HAP-1 (cell line): ENCODE data around the gene ADAD2.
A peak's percentile ranks its signal among the peaks of the same experiment; 100 is the strongest.

ENCODE experiments used
- DNase-seq, 2 experiments: peaks; one replicate each; pipeline ENCODE4 v3.0.0-alpha.2; 2016 to 2020; ENCODE audit warnings: low spot score in 2 of 2
- H3K27me3 ChIP-seq: fragments of 250-450 bp; sonication (Bioruptor Pico); 2 replicates; pipeline ENCODE4 v1.5.1; 2020; ENCODE audit warnings: low read depth, mild to moderate bottlenecking, moderate library complexity
- H3K36me3 ChIP-seq: fragments of 250-450 bp; sonication (Bioruptor Pico); replicated peaks from 2 replicates; pipeline ENCODE4 v1.5.1; 2020; ENCODE audit warnings: mild to moderate bottlenecking
- H3K4me1 ChIP-seq: fragments of 250-450 bp; sonication (Bioruptor Pico); 2 replicates; pipeline ENCODE4 v1.5.1; 2020; ENCODE audit warnings: mild to moderate bottlenecking
- H3K4me3 ChIP-seq: fragments of 250-450 bp; sonication (Bioruptor Pico); 2 replicates; pipeline ENCODE4 v1.5.1; 2020; ENCODE audit warnings: mild to moderate bottlenecking, moderate library complexity
- H3K9me3 ChIP-seq: fragments of 250-450 bp; sonication (Bioruptor Pico); 2 replicates; pipeline ENCODE4 v1.5.1; 2020; ENCODE audit warnings: mild to moderate bottlenecking, moderate library complexity
- in situ Hi-C: fragments of 300-500 bp; cut with MboI; formaldehyde crosslinking; loops from 3 replicates; pipeline ENCODE4 v1.14.3; 2020; ENCODE audit warnings: low sequenced_read_pairs, inconsistent platforms, mixed read lengths

The ADAD2 gene

DNA sequence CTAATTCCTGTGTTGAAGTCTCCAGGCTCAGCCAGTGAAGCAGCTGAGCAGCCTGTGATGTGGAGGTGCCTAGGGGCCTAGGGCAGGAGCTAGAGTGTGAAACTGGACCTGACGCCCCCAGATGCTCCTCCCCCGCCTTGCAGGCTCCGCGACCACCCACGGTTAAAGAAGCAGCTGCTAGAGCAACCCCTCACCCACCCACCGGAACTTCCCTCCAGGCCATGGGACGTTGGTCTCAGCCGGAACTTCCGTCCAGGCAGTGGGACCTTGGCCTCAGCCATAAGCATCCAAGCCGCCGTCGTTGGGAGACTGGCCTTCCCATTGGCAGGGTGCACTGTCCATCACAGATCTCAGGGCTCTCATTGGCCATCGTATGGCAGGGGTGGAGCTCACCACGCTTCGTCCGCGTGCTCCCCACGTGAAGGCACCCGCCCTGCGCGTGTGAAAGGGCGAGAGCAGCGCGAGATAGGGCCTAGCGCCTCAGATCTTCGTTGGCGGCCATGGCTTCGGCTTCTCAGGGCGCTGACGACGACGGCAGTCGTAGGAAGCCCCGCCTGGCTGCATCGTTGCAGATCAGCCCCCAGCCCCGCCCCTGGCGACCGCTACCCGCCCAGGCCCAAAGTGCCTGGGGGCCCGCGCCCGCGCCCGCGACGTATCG lies at the start of gene ADAD2:
Gene ADAD2, plus strand, starts transcription at position 427 of the 658 bp plus-strand sequence. Its CDS starts 74 bp downstream, at position 501.
- Histone ChIP-seq H3K4me3 (no peak within 1 kb of the TSS), H3K9me3 (no peaks in the 10 kb centered on the region), H3K4me1 (no peaks in the 10 kb centered on the region; the same call in 1 of the 2 replicates), H3K27me3 (no peaks in the 10 kb centered on the region), H3K36me3 (no peaks in the 10 kb centered on the region)
- peak in 1 of 2 experiments; percentile 36 for DNase-seq
- in situ Hi-C loops = no loop called here

DNA sequence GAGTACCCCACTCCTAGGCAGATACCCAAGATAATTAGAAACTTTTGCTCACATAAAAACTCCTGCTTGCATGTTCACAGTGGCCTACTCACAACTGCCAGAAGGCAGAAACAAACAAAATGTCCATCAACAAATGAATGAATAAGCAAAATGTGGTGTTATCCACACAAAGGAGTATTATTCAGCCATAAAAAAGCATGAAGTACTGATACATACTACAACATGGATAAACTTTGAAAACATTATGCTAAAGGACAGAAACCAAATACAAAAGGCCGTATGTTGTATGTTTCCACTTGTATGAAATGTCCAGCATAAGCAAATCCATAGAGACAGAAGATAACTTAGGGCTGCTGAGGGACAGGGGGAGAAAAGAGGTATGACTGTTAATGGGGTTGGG lies 47.9 kb upstream of the ADAD2 start:
- H3K9me3 ChIP-seq = no peaks in the 10 kb centered on the region
- no peak for DNase-seq
- no peaks in the 10 kb centered on the region; the same call in 1 of the 2 replicates for H3K36me3 ChIP-seq
- no peak overlapping the region for H3K4me3 ChIP-seq
- peaks cover 19% of the 10 kb centered on the region for H3K4me1 ChIP-seq
- in situ Hi-C loops = no loop called here
- H3K27me3 ChIP-seq = 0 out of 2 replicates have a peak, but pooled peaks cover 2% of the 10 kb centered on the region

DNA sequence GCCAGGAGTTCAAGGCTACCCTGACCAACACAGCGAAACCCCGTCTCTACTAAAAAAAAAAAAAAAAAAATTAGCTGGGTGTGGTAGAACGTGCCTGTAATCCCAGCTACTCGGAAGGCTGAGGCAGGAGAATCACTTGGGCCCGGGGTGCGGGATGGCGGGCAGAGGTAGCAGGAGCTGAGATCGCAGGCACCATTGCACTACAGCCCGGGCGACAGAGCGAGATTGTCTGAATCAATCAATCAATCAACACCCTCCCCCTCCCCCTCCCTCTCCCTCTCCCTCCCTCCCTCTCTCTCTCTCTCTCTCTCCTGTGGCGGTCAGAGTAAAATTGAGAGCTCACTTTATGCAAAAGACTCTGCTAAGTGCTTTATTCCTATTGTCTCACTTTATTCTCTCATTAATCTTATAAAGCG lies 47.2 kb upstream of the ADAD2 start:
- in situ Hi-C loops = no loop called here
- Histone ChIP-seq H3K36me3 (no peaks in the 10 kb centered on the region; the same call in 1 of the 2 replicates), H3K4me1 (peaks cover 13% of the 10 kb centered on the region), H3K27me3 (0 out of 2 replicates have a peak, but pooled peaks cover 2% of the 10 kb centered on the region), H3K4me3 (peak overlapping the region; percentile 63), H3K9me3 (no peaks in the 10 kb centered on the region)
- DNase-seq = peak; percentile 37 to 74

DNA sequence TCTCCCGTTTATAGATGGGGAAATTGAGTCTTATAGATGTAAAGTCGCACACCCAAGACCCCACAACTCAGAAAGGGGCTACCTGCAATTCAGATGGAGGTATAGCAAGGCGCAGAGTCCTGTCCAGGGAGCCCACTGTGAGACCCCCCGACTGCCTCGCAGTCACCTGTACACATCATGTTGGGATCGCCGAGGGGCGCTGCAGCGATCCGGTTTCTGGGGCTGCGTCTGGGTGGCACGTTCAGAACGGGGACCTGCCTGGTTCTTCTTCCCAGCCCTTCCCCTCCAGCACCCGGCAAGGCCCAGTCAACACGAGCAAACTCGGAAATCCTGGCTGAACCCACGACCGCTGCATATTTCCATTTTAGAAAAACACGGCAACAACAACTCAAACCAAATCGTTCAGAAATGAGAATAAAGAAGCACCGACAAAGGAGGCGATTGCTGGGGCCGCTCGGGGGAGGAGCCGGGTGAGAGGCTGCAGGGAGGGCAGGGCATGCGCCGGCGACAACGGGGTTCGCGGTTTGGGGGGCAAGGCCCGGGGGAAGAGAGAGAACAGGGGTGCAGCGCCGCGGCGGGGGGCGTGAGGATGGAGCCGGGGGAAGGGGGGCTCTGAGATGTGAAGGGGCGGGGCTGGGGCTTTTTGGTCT lies 46.6 kb upstream of the ADAD2 start:
- in situ Hi-C loops = no loop called here
- Histone ChIP-seq H3K4me3 (peak overlapping the region; percentile 63), H3K27me3 (0 out of 2 replicates have a peak, but pooled peaks cover 2% of the 10 kb centered on the region), H3K9me3 (no peaks in the 10 kb centered on the region), H3K4me1 (peaks cover 8% of the 10 kb centered on the region), H3K36me3 (no peaks in the 10 kb centered on the region; the same call in 1 of the 2 replicates)
- peak; percentile 41 to 62 for DNase-seq

DNA sequence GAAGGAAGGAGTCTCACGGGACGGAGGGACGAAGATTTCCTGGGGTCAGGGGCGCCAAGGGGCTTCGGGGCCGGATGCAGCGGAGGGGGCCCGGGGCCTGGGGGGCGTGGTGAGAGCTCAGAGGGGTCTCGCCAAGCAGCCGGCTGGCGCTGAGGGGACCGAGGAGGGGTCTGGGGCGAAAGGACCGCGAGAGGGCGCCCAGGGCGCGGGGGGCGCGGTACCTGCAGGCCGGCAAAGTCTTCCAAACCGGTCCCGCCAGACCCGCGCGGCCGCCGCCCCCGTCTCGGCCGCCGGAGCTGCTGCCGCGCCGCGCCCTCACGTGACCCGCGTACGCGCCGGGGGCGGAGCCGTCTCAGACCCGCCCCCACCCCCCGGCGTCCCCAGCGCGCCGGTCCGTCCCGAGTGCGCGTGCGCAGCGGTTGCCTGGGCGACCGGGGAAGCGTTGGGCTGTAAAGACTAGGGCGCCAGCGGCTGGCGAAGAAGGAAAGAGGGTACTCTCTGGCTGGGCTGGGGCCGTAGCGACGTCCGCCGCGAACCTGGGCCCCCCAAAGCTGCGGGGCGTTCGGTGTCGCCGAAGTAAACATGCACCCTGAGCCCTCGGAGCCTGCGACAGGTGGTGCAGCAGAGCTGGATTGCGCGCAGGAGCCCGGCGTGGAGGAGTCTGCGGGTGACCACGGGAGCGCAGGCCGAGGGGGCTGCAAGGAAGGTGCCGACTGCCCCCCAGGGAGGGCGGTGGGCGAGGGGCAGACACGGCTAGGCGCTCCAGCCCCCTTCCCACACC lies 45.9 kb upstream of the ADAD2 start, which contains the start of the genes DNAAF1 and HSDL1:
Gene DNAAF1, plus strand, starts transcription at position 450 of the 781 bp plus-strand sequence. Its CDS starts 133 bp downstream, at position 583.
Gene HSDL1, minus strand, starts transcription at position 319 of the 781 bp plus-strand sequence. CDS start 13,856 bp downstream, outside the sequence.
- H3K4me3 ChIP-seq = peak within 1 kb of the TSS; percentile 63
- H3K9me3 ChIP-seq = no peaks in the 10 kb centered on the region
- no peaks in the 10 kb centered on the region; the same call in 1 of the 2 replicates for H3K36me3 ChIP-seq
- DNase-seq = peak; percentile 80 to 92
- in situ Hi-C loops = no loop called here
- H3K4me1 ChIP-seq = peaks cover 5% of the 10 kb centered on the region; the same call in 1 of the 2 replicates
- 0 out of 2 replicates have a peak, but pooled peaks cover 2% of the 10 kb centered on the region for H3K27me3 ChIP-seq

DNA sequence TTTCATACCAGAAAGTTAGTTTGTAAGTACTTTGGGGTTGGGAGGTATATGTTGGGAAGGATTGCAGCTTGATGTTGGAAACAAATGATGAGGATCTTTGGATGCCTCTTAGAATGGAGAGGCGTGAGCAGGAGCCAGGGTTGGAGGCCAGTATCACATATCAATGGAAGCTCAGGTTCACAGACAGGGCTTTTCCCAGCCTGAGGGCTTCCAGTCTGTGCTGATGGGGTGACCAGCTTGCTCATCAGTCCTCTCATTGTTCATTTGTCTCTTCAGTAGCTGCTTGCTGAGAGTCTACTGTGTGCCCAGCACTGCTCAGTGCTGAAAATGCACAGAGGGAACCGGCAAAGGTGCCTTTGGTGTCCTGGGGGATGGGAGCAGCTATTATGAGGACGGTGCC lies 40.0 kb upstream of the ADAD2 start:
- H3K9me3 ChIP-seq = no peaks in the 10 kb centered on the region
- no peak for DNase-seq

DNA sequence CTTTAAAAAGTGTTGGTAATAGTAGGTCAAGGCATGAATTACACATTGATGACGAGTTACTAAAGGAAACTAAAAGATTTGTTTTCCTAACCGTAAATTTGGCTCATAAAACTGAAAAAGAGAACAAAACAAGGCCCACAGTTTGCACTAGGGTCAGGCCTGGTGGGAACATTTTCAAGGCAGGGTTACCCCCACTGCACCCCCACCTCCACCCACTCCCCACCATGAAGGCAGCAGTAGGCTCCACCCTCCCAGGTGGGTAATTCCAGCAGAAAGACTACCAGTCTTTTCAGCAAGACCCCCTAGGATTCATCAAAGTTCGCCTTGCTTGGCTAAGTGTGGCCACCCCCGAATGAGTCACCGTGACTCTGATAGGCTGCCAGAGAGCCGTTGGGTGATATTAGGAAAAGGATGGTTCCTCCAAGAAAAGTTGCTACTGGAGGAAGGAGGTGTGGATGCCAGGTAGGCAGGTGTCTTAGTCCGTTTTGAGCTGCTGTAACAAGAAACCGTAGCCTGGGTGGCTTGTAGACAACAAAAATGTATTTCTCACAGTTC lies 37.2 kb upstream of the ADAD2 start:
- peaks cover 7% of the 10 kb centered on the region; the same call in 1 of the 2 replicates for H3K27me3 ChIP-seq
- no peaks in the 10 kb centered on the region for H3K36me3 ChIP-seq
- in situ Hi-C loops = no loop called here
- no peaks in the 10 kb centered on the region for H3K9me3 ChIP-seq
- no peaks in the 10 kb centered on the region for H3K4me1 ChIP-seq
- no peak overlapping the region for H3K4me3 ChIP-seq
- DNase-seq = no peak

More for the DNA sequence above, 40.0 kb upstream of the ADAD2 start:
- Histone ChIP-seq H3K4me1 (no peaks in the 10 kb centered on the region), H3K4me3 (no peak overlapping the region), H3K27me3 (peaks cover 2% of the 10 kb centered on the region; the same call in 1 of the 2 replicates), H3K36me3 (no peaks in the 10 kb centered on the region)
- in situ Hi-C loops = no loop called here

DNA sequence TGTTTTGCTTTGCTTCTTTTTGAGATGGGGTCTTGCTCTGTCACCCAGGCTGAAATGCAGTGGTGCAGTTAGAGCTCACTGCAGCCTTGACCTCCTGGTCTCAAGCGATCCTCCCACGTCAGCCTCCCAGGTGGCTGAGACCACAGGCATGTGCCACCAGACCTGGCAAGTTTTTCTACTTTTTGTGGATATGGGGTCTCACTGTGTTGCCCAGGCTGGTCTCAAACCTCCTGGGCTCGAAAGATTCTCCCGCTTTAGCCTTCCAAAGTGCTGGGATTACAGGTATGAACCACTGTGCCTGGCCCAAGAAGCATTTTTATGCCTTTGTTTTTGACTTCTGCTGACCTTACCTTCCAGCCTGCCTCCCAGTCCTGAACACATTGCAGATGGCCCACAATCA lies 35.7 kb upstream of the ADAD2 start:
- Histone ChIP-seq H3K36me3 (no peaks in the 10 kb centered on the region; the same call in 1 of the 2 replicates), H3K4me3 (no peak overlapping the region), H3K4me1 (no peaks in the 10 kb centered on the region; the same call in 1 of the 2 replicates), H3K9me3 (no peaks in the 10 kb centered on the region), H3K27me3 (peaks cover 19% of the 10 kb centered on the region; the same call in 1 of the 2 replicates)
- in situ Hi-C loops = no loop called here
- DNase-seq = no peak

DNA sequence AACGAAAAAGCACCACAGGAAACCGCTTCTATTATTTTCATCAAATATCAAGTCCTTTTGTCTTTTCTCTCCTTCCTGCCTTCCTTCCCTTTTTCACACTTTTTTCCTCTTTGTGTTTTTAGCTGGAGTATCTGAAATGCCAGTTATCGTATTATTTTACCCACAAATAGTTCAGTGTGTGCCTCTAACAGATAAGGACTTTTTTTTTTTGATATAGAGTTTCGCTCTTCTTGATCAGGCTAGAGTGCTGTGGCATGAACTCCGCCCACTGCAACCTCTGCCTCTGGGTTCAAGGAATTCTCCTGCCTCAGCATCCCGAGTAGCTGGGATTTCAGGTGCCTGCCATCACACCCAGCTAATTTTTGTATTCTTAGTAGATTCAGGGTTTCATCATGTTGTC lies 35.2 kb upstream of the ADAD2 start:
- Histone ChIP-seq H3K36me3 (no peaks in the 10 kb centered on the region; the same call in 1 of the 2 replicates), H3K9me3 (no peaks in the 10 kb centered on the region), H3K4me1 (no peaks in the 10 kb centered on the region; the same call in 1 of the 2 replicates), H3K4me3 (no peak overlapping the region), H3K27me3 (peaks cover 19% of the 10 kb centered on the region; the same call in 1 of the 2 replicates)
- in situ Hi-C loops = no loop called here
- DNase-seq = no peak

DNA sequence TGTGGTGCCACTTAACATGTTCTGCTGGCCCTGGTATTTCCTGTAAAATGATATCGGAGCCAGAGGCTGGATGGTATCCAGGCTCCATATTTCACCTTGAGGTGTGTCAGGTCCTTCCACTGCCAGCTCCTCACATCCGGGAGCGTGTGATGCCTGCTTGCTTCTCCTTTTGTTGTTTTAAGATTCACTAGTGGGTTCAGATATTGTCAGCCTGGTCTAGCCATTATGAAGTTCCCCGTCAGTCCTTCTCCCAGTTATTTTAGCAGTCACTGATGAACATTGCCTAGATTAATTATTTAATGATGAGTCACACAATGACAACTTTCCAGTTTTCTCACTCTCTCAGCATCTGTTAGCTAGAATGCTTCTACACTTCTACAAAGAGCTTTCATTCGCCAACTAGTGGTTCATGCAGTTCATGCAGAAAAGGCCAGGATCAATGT lies 34.6 kb upstream of the ADAD2 start:
- H3K27me3 ChIP-seq = peaks cover 19% of the 10 kb centered on the region; the same call in 1 of the 2 replicates
- no peak overlapping the region for H3K4me3 ChIP-seq
- no peaks in the 10 kb centered on the region for H3K9me3 ChIP-seq
- no peak for DNase-seq
- in situ Hi-C loops = no loop called here
- H3K4me1 ChIP-seq = no peaks in the 10 kb centered on the region; the same call in 1 of the 2 replicates
- H3K36me3 ChIP-seq = no peaks in the 10 kb centered on the region; the same call in 1 of the 2 replicates

DNA sequence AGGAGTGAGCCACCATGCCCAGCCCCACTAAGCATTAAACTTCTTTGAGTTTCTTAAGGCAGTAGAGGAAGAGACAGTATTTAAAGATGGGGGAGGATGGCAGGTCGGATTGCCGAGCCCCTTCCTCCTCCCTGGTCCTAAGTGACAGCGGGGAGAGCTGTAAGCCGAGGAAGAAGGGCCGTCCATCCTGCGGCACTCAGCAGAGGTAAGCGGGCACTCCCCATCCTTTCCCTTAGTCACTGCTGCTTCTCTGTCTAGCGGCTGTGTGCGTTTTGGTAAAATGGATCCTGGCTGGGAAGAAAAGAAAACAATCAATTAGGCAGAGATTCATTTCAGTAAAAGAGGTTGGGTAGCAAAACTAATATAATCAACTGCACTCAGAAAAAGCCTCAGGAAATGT lies 31.9 kb upstream of the ADAD2 start:
- in situ Hi-C loops = no loop called here

DNA sequence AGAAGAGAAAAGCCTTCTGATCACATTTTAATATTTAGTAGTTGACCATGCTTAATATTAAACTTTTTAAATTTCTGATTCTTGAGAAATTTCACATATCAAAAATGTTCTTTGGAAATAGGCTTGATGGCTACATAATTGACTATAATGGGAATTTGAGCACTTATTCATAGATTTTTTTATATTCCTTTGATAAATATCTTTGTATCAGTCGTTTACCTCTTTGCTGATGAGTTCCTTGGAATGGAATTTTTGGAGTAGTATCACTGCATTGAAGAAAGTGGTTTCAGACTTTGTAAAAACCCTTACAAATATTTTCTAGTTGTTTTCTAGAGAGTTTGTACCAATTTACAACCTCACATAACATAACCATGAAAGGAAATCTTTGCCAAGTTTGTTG lies 31.2 kb upstream of the ADAD2 start:
- H3K4me1 ChIP-seq = no peaks in the 10 kb centered on the region; the same call in 1 of the 2 replicates
- DNase-seq = no peak
- no peaks in the 10 kb centered on the region; the same call in 1 of the 2 replicates for H3K36me3 ChIP-seq
- no peak overlapping the region for H3K4me3 ChIP-seq
- peaks cover 22% of the 10 kb centered on the region; the same call in 1 of the 2 replicates for H3K27me3 ChIP-seq
- in situ Hi-C loops = no loop called here
- no peaks in the 10 kb centered on the region for H3K9me3 ChIP-seq

More for the DNA sequence above, 31.9 kb upstream of the ADAD2 start:
- no peaks in the 10 kb centered on the region; the same call in 1 of the 2 replicates for H3K36me3 ChIP-seq
- H3K4me3 ChIP-seq = no peak overlapping the region
- H3K4me1 ChIP-seq = no peaks in the 10 kb centered on the region; the same call in 1 of the 2 replicates
- H3K27me3 ChIP-seq = peaks cover 21% of the 10 kb centered on the region; the same call in 1 of the 2 replicates
- no peak for DNase-seq
- no peaks in the 10 kb centered on the region for H3K9me3 ChIP-seq
